ENCODE results near the gene MSI2.

Gene MSI2

GRCh38 chr17:57636985-57637665 is 380.8 kb downstream of the MSI2 start:
- no peaks in the 10 kb centered on the region for H3K79me1 ChIP-seq (ENCODE audit: low read length)
- no peak for DNase-seq
- H3K79me2 ChIP-seq (ENCODE audit: control insufficient read depth, insufficient read depth, low read length) = no peaks in the 10 kb centered on the region

GRCh38 chr17:57637666-57638010 is 381.3 kb downstream of the MSI2 start:
- no peaks in the 10 kb centered on the region for H3K79me1 ChIP-seq (ENCODE audit: low read length)
- H3K9ac ChIP-seq (ENCODE audit: low read length) = no peak overlapping the region
- peaks cover 3% of the 10 kb centered on the region for H3K4me1 ChIP-seq (ENCODE audit: control insufficient read depth, low read depth, low read length)
- no peak overlapping the region for H3K23ac ChIP-seq (ENCODE audit: low read length)
- H2BK120ac ChIP-seq (ENCODE audit: low read depth, low read length) = no peak overlapping the region
- H3K36me3 ChIP-seq (ENCODE audit: control insufficient read depth, insufficient read depth, low read length) = no peaks in the 10 kb centered on the region
- no peak overlapping the region for H4K8ac ChIP-seq (ENCODE audit: low read depth, low read length)
- H4K5ac ChIP-seq (ENCODE audit: low read length) = no peak overlapping the region
- H2BK5ac ChIP-seq (ENCODE audit: low read length) = no peak overlapping the region
- no peak overlapping the region for H3K56ac ChIP-seq (ENCODE audit: low read length)
- H3K4me3 ChIP-seq (ENCODE audit: low read length) = no peak overlapping the region
- no peak overlapping the region for H3K27ac ChIP-seq (ENCODE audit: low read depth, low read length)
- H2AK5ac ChIP-seq (ENCODE audit: low read length) = no peak overlapping the region
- H2BK15ac ChIP-seq (replicated peaks; ENCODE audit: low read depth) = no peak overlapping the region
- H3K79me2 ChIP-seq (ENCODE audit: control insufficient read depth, insufficient read depth, low read length) = no peaks in the 10 kb centered on the region
- no peak overlapping the region for H3K4me2 ChIP-seq (ENCODE audit: low read length)
- no peaks in the 10 kb centered on the region for H3K27me3 ChIP-seq (ENCODE audit: insufficient read depth, low read length, poor library complexity)
- no peak overlapping the region for H3K4ac ChIP-seq (ENCODE audit: low read depth, low read length)
- no peak overlapping the region for H3K18ac ChIP-seq (ENCODE audit: low read length)
- DNase-seq = no peak
- WGBS (ENCODE audit: extremely low coverage, insufficient coverage, low lambda C conversion rate) = no CpG with 5 or more reads among the region's 6 CpGs

More at GRCh38 chr17:57636985-57637665, 380.8 kb downstream of the MSI2 start:
- Histone ChIP-seq H3K27ac (ENCODE audit: low read depth, low read length) (no peak overlapping the region), H3K18ac (ENCODE audit: low read length) (no peak overlapping the region), H3K4me2 (ENCODE audit: low read length) (no peak overlapping the region), H3K56ac (ENCODE audit: low read length) (no peak overlapping the region), H4K8ac (ENCODE audit: low read depth, low read length) (no peak overlapping the region), H2AK5ac (ENCODE audit: low read length) (no peak overlapping the region), H3K4me1 (ENCODE audit: control insufficient read depth, low read depth, low read length) (peaks cover 2% of the 10 kb centered on the region), H3K23ac (ENCODE audit: low read length) (no peak overlapping the region), H3K4ac (ENCODE audit: low read depth, low read length) (no peak overlapping the region), H3K36me3 (ENCODE audit: control insufficient read depth, insufficient read depth, low read length) (no peaks in the 10 kb centered on the region), H2BK120ac (ENCODE audit: low read depth, low read length) (no peak overlapping the region), H3K4me3 (ENCODE audit: low read length) (no peak overlapping the region), H3K27me3 (ENCODE audit: insufficient read depth, low read length, poor library complexity) (no peaks in the 10 kb centered on the region), H3K9ac (ENCODE audit: low read length) (no peak overlapping the region), H4K5ac (ENCODE audit: low read length) (no peak overlapping the region), H2BK5ac (ENCODE audit: low read length) (no peak overlapping the region), H2BK15ac (replicated peaks; ENCODE audit: low read depth) (no peak overlapping the region)
- WGBS (ENCODE audit: extremely low coverage, insufficient coverage, low lambda C conversion rate) = no CpG with 5 or more reads among the region's 20 CpGs

- no peak overlapping the region for H3K18ac ChIP-seq (ENCODE audit: low read length)
- H3K4ac ChIP-seq (ENCODE audit: low read depth, low read length) = no peak overlapping the region
- H2AK5ac ChIP-seq (ENCODE audit: low read length) = no peak overlapping the region
- no peak for DNase-seq
- no peak overlapping the region for H3K9ac ChIP-seq (ENCODE audit: low read length)
- no peak overlapping the region for H4K8ac ChIP-seq (ENCODE audit: low read depth, low read length)
- no peak overlapping the region for H3K23ac ChIP-seq (ENCODE audit: low read length)
- H3K79me1 ChIP-seq (ENCODE audit: low read length) = no peaks in the 10 kb centered on the region
- no peak overlapping the region for H3K56ac ChIP-seq (ENCODE audit: low read length)
- no peaks in the 10 kb centered on the region for H3K79me2 ChIP-seq (ENCODE audit: control insufficient read depth, insufficient read depth, low read length)
- H2BK5ac ChIP-seq (ENCODE audit: low read length) = no peak overlapping the region
- WGBS (ENCODE audit: extremely low coverage, insufficient coverage, low lambda C conversion rate) = no CpG with 5 or more reads among the region's 8 CpGs
- no peaks in the 10 kb centered on the region for H3K36me3 ChIP-seq (ENCODE audit: control insufficient read depth, insufficient read depth, low read length)
- no peak overlapping the region for H3K4me3 ChIP-seq (ENCODE audit: low read length)
- H3K4me1 ChIP-seq (ENCODE audit: control insufficient read depth, low read depth, low read length) = peaks cover 3% of the 10 kb centered on the region
- H3K27ac ChIP-seq (ENCODE audit: low read depth, low read length) = no peak overlapping the region
- H2BK15ac ChIP-seq (replicated peaks; ENCODE audit: low read depth) = no peak overlapping the region
- H3K4me2 ChIP-seq (ENCODE audit: low read length) = no peak overlapping the region
- H2BK120ac ChIP-seq (ENCODE audit: low read depth, low read length) = no peak overlapping the region
- no peak overlapping the region for H4K5ac ChIP-seq (ENCODE audit: low read length)
- no peaks in the 10 kb centered on the region for H3K27me3 ChIP-seq (ENCODE audit: insufficient read depth, low read length, poor library complexity)
These were observed 382.0 kb downstream of the MSI2 start for GRCh38 chr17:57638284-57638683.

GRCh38 chr17:57639381-57639780 is 383.1 kb downstream of the MSI2 start:
- Histone ChIP-seq H2BK120ac (ENCODE audit: low read depth, low read length) (no peak overlapping the region), H3K9ac (ENCODE audit: low read length) (no peak overlapping the region), H4K8ac (ENCODE audit: low read depth, low read length) (no peak overlapping the region), H2BK15ac (replicated peaks; ENCODE audit: low read depth) (no peak overlapping the region), H2AK5ac (ENCODE audit: low read length) (no peak overlapping the region), H3K4me1 (ENCODE audit: control insufficient read depth, low read depth, low read length) (peaks cover 3% of the 10 kb centered on the region), H2BK5ac (ENCODE audit: low read length) (no peak overlapping the region), H3K79me1 (ENCODE audit: low read length) (no peaks in the 10 kb centered on the region), H3K27me3 (ENCODE audit: insufficient read depth, low read length, poor library complexity) (no peaks in the 10 kb centered on the region), H4K5ac (ENCODE audit: low read length) (no peak overlapping the region), H3K4me3 (ENCODE audit: low read length) (no peak overlapping the region), H3K4me2 (ENCODE audit: low read length) (no peak overlapping the region), H3K79me2 (ENCODE audit: control insufficient read depth, insufficient read depth, low read length) (no peaks in the 10 kb centered on the region), H3K4ac (ENCODE audit: low read depth, low read length) (no peak overlapping the region), H3K36me3 (ENCODE audit: control insufficient read depth, insufficient read depth, low read length) (no peaks in the 10 kb centered on the region), H3K18ac (ENCODE audit: low read length) (no peak overlapping the region), H3K56ac (ENCODE audit: low read length) (no peak overlapping the region), H3K27ac (ENCODE audit: low read depth, low read length) (no peak overlapping the region), H3K23ac (ENCODE audit: low read length) (no peak overlapping the region)
- no peak for DNase-seq
- no CpG with 5 or more reads among the region's 5 CpGs for WGBS (ENCODE audit: extremely low coverage, insufficient coverage, low lambda C conversion rate)

- H3K4me3 ChIP-seq (ENCODE audit: low read length) = no peak overlapping the region
These were observed 383.8 kb downstream of the MSI2 start for GRCh38 chr17:57640079-57640478.

GRCh38 chr17:57641761-57642160 is 385.4 kb downstream of the MSI2 start:
- no peak overlapping the region for H3K4ac ChIP-seq (ENCODE audit: low read depth, low read length)
- H3K18ac ChIP-seq (ENCODE audit: low read length) = no peak overlapping the region
- WGBS (ENCODE audit: extremely low coverage, insufficient coverage, low lambda C conversion rate) = no CpG with 5 or more reads among the region's 3 CpGs
- peaks cover 3% of the 10 kb centered on the region for H3K4me1 ChIP-seq (ENCODE audit: control insufficient read depth, low read depth, low read length)
- H3K23ac ChIP-seq (ENCODE audit: low read length) = no peak overlapping the region
- H2BK15ac ChIP-seq (replicated peaks; ENCODE audit: low read depth) = no peak overlapping the region
- no peaks in the 10 kb centered on the region for H3K27me3 ChIP-seq (ENCODE audit: insufficient read depth, low read length, poor library complexity)
- H2AK5ac ChIP-seq (ENCODE audit: low read length) = no peak overlapping the region
- DNase-seq = no peak
- H3K79me1 ChIP-seq (ENCODE audit: low read length) = no peaks in the 10 kb centered on the region
- H3K27ac ChIP-seq (ENCODE audit: low read depth, low read length) = no peak overlapping the region
- H3K4me3 ChIP-seq (ENCODE audit: low read length) = no peak overlapping the region
- no peak overlapping the region for H3K56ac ChIP-seq (ENCODE audit: low read length)
- H3K9ac ChIP-seq (ENCODE audit: low read length) = no peak overlapping the region
- H3K36me3 ChIP-seq (ENCODE audit: control insufficient read depth, insufficient read depth, low read length) = no peaks in the 10 kb centered on the region
- H3K79me2 ChIP-seq (ENCODE audit: control insufficient read depth, insufficient read depth, low read length) = no peaks in the 10 kb centered on the region
- H2BK5ac ChIP-seq (ENCODE audit: low read length) = no peak overlapping the region
- H2BK120ac ChIP-seq (ENCODE audit: low read depth, low read length) = no peak overlapping the region
- no peak overlapping the region for H3K4me2 ChIP-seq (ENCODE audit: low read length)
- H4K5ac ChIP-seq (ENCODE audit: low read length) = no peak overlapping the region
- no peak overlapping the region for H4K8ac ChIP-seq (ENCODE audit: low read depth, low read length)

More at GRCh38 chr17:57640079-57640478, 383.8 kb downstream of the MSI2 start:
- no CpG with 5 or more reads among the region's 7 CpGs for WGBS (ENCODE audit: extremely low coverage, insufficient coverage, low lambda C conversion rate)
- H3K56ac ChIP-seq (ENCODE audit: low read length) = no peak overlapping the region
- H3K27me3 ChIP-seq (ENCODE audit: insufficient read depth, low read length, poor library complexity) = no peaks in the 10 kb centered on the region
- H4K5ac ChIP-seq (ENCODE audit: low read length) = no peak overlapping the region
- H3K27ac ChIP-seq (ENCODE audit: low read depth, low read length) = no peak overlapping the region
- no peak overlapping the region for H2BK5ac ChIP-seq (ENCODE audit: low read length)
- H3K79me2 ChIP-seq (ENCODE audit: control insufficient read depth, insufficient read depth, low read length) = no peaks in the 10 kb centered on the region
- no peak overlapping the region for H4K8ac ChIP-seq (ENCODE audit: low read depth, low read length)
- no peak overlapping the region for H3K18ac ChIP-seq (ENCODE audit: low read length)
- no peaks in the 10 kb centered on the region for H3K79me1 ChIP-seq (ENCODE audit: low read length)
- peak; percentile 57 for DNase-seq
- no peak overlapping the region for H2AK5ac ChIP-seq (ENCODE audit: low read length)
- no peaks in the 10 kb centered on the region for H3K36me3 ChIP-seq (ENCODE audit: control insufficient read depth, insufficient read depth, low read length)
- H3K4me1 ChIP-seq (ENCODE audit: control insufficient read depth, low read depth, low read length) = peaks cover 3% of the 10 kb centered on the region
- H3K23ac ChIP-seq (ENCODE audit: low read length) = no peak overlapping the region
- H2BK120ac ChIP-seq (ENCODE audit: low read depth, low read length) = no peak overlapping the region
- H2BK15ac ChIP-seq (replicated peaks; ENCODE audit: low read depth) = no peak overlapping the region
- H3K9ac ChIP-seq (ENCODE audit: low read length) = no peak overlapping the region
- H3K4ac ChIP-seq (ENCODE audit: low read depth, low read length) = no peak overlapping the region
- no peak overlapping the region for H3K4me2 ChIP-seq (ENCODE audit: low read length)
